CMK (cell line): ENCODE measurements around the gene TIMMDC1.
"Not testable (repeated sequence)": the region's sequence is repeated elsewhere in the genome, so short reads cannot be mapped to it uniquely, and the experiment has no call there.

ENCODE experiments used
- DNase-seq: peaks from one replicate; pipeline ENCODE4 v3.0.0-alpha.2; 2010; ENCODE audit warnings: low read depth

The TIMMDC1 gene

DNA sequence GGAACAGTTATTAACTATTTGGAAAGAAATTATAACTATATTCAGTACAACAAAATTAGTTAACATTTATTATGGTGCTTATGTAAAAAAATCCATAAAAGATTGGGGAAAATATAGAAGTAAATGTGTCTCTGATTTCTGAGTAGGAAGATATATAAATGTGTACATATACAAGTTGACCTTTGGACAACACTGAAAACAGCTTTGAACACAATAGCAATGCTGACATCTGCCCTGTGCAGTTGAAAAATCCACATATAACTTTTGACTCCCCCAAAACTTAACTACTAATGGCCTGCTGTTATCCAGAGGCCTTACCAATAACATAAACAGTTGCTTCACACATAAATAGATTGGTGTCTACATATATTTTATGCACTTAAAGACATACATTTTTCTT is 12.3 kb downstream of the TIMMDC1 start:
- no peak for DNase-seq

GRCh38 chr3:119514637-119515036 is 16.3 kb downstream of the TIMMDC1 start:
- DNase-seq = no peak

DNA sequence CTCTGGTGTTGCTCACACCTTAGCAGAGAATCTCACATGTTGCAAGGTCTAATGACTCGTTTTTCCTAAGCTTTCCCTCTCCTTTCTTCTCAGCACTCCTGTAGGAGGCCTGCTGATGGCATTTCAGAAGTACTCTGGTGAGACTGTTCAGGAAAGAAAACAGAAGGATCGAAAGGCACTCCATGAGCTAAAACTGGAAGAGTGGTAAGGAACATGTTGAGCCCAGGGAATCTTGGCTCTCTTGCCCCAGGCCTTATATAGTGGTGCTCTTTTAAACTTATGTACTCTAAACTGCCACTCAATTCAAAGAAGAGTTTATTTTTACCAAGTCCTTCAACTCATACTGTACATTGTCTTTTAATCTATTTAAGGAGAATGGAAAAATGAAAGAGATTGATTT is 18.8 kb downstream of the TIMMDC1 start:
- no peak for DNase-seq

DNA sequence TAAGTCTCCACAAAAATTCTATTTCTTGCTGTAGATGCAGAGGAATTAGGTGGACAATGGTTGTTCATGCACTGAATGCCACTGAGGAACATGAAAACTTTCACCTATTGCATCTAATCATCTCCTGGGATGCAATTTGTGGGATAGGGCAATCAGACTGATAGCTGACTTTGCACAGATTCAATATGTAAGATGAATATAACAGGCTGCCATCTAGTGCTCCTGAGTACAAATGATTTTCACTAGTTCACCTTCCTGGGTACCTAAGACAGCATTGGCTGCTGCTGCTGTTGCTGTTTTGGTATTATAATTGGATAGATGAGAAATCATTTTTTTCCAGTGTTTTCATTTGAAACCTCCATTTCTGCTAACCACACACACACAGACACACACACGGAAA is 19.7 kb downstream of the TIMMDC1 start:
- no peak for DNase-seq

DNA sequence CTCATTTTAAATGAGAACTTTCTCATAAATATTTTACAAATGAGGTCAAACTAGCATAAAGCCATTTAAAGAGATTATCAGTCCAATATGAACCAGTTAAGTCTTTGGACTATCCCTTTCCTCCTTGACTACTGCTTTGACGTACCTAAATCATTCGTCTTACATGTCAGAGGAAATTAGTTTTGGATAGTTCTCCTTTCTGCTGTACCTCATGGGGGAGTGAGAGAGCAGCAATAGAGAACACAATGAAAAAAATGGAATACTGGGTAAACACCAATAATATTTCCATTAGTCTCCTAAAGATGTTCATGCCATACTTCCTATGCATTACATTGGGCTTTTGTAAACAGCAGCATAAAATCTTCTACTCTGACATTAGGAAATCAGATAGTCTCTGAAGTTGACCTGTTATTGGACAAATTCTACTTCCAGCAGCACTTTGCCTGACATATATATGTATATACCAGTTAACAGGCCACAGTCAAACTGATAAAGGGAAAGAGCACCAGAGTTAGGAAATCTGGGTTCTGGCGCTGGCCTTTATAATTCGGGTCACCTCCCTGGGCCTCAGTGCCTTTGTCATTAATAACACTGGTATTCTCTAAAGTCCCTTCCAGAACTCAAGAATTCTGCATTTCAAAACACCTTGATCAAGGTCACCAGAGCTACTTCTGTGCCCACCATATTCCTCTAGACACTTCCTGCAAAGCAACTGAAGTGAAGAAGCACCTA is 26.8 kb downstream of the TIMMDC1 start:
- DNase-seq = no peak

DNA sequence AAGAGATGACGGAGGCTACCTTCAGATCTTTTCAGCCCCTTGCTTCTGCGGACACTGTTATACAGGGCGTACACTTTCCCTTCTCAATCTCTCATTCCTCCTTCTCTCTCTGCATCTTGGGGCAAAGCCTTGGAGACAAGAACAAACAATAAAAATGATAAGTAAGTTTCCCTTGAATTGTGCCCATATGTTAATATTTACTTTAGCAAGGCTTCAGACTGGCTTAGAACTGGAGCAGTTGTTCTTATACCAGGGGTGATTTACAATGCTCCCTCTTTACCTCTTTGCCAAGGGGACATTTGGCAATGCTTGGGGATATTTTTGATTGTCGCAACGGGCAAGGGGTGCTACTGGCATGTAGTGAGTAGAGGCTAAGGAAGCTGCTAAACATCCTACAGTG is 29.4 kb downstream of the TIMMDC1 start:
- DNase-seq = no peak

- DNase-seq = no peak
Observed at GRCh38 chr3:119529883-119530282, 31.5 kb downstream of the TIMMDC1 start.

GRCh38 chr3:119530456-119530855 is 32.1 kb downstream of the TIMMDC1 start:
- no peak for DNase-seq

GRCh38 chr3:119531151-119531550 is 32.8 kb downstream of the TIMMDC1 start:
- no peak for DNase-seq

GRCh38 chr3:119534296-119534695 is 35.9 kb downstream of the TIMMDC1 start:
- DNase-seq = no peak

DNA sequence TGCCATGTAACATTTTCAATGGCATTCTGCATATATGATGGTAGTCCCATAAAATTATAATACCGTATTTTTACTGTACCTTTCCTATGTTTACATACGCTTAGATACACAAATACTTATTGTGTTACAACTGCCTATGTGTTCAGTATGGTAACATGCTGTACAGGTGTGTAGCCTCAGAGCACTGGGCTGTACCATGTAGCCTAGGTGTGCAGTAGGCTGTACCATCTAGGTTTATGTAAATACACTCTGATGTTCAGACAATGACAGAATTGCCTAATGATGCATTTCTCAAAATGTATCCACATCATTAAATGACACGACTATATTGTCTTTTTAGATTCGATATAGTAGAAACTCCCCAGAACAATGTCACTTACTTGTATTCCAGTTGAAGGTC is 38.4 kb downstream of the TIMMDC1 start:
- no peak for DNase-seq

DNA sequence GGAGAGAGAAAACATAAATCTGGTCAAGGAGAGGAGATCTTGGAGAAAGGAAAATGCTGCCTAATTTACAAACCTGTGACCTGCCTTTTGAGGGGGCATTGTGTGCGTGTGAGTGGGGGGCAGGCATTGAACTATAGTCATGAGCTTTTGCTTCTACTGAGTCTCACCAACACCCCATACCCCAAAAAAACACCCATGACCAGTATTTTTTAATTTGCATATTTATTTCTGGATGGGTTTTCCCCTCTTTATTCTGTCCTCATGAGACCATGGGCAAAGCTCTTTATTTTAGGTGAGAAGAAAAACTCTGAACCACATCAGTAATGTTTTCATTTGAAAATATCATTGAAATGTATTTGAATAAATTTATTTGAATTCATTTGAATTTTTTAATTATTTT is 40.4 kb downstream of the TIMMDC1 start:
- no peak for DNase-seq

DNA sequence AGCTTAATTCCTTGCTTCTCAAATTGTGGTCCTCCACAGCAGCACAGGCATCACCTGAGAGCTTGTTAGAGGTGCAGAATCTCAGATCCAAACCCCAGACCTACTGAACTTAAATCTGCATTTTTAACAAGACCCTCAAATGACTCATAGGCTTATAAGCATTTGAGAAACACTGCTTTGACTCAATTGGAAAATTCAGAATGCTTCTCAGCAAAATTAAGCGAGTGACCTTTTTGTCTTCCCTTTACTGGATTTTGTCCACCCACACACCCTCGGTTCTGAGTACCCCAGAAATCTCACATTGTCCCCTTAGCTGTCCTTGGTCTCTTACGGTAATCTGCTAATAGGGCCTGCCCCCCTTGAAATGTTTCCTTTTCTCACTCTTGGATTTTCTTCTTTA is 43.2 kb downstream of the TIMMDC1 start:
- no peak for DNase-seq

DNA sequence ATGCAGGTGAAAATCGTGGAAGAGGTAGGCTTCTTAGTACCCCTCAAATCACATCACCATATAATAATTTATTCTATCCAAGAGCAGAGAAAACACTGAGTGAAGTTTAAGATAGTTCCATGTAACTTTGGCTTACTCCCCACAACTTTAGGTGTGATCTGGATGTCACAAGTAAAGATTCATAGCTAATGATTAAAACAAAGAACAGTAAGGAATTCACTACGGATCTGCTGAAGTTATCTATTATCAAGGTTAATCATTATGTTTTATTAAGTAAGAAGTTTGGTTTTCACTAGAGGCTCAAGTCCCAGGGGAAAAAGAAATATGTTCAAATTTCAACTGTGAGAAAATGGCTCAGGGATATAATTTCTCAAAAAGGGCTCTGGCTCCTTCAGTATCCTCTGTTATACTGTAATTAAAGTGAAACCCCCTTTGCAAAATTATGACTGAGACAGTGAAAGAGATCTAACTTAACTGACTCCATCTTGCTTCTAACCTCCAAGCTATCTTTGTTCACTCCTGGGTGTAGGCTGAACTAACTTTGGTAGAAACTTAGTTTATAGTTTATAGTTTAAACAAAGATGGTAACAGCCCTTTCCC is 43.9 kb downstream of the TIMMDC1 start:
- no peak for DNase-seq

- no peak for DNase-seq
Observed at GRCh38 chr3:119543147-119543546, 44.8 kb downstream of the TIMMDC1 start.

DNA sequence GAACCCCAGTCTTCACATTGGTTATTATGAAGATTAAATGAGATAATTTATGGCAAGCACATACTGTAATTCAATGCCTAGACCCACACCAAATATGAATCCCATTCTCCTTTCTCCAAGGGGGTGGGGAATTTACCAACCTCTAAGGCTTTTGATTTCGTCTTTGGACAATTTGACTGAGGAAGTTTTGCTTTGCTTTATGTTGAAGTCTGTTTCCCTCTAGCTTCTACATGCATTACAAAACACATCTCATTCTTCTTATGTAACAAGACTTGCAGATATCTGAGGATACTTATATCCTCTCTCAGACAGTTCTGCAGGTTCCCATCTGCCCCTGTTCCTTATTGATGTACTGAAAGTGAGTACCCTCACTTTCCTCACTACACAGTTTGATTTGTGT is 48.9 kb downstream of the TIMMDC1 start:
- DNase-seq = no peak

DNA sequence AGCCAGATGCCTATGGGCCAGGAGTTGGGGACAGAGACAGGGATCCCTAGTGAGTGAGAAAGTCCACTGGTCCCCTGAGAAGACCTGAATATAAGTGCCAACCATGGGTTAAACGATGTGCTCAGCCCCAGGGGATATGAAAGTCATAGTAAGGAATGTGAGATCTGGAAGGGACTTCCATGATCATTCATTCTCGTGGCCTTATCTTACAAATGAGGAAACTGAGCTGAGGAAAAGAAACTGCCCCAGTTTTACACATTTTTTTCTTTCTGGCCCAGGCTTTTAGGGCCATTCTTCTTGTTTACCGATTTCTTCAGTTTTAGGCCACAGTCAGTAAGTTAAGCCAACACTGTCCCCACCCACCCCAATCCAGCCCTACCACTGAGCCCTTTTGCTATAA is 50.0 kb downstream of the TIMMDC1 start:
- no peak for DNase-seq

DNA sequence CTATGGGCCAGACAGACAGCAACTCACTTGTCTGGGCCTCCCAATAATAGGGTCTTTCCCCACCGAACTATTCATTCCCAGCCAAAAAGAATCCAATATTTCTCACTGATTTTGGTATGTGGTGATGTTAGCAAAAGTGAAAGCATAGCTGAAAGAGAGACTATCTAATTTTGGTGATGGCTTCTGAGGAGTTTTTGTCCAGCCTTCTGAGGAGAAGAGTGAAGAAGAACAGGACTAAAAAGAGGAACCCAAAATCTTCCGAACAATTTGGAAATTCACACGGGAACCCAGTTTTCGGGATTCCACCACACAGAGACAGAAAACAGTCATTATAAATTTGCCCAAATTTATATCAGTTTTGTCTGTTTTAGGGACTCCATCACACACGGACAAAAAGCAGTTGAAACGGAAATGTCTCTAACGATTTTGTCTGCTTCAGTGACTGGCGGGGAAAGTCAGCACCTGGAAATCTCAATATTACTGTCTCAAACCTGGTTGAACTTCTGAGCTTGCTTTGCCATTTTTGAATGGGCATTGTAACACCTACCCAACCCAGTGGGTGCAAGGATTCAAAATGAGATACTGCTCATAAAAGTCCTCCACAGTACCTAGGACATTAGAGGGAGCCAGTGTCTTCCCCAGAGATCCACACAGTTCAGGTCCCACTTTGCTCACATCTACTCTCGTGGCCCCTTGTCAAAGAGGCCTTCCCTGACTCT is 52.0 kb downstream of the TIMMDC1 start:
- no peak for DNase-seq

DNA sequence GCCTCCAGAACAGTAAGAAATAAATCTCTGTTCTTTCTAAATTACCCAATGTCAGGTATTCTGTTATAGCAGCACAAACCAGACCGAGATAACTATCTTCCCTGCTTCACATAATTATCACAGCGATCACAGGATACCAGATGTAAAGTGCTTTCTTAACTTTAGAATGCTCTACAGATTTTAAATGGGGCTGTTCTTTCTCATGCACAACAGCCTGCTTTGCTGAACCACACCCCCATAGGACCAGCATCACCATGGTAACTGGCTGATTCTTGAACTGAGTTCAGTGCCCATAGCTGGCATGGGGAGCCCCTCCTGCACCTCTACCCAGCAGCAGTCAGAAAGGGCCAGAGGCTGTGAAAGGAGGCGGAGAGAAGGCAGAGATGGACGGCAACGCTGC is 53.3 kb downstream of the TIMMDC1 start:
- DNase-seq = no peak

GRCh38 chr3:119552928-119553327 is 54.6 kb downstream of the TIMMDC1 start:
- not testable (repeated sequence) for DNase-seq

- no peak for DNase-seq
Observed at GRCh38 chr3:119553823-119554415, 55.6 kb downstream of the TIMMDC1 start.

DNA sequence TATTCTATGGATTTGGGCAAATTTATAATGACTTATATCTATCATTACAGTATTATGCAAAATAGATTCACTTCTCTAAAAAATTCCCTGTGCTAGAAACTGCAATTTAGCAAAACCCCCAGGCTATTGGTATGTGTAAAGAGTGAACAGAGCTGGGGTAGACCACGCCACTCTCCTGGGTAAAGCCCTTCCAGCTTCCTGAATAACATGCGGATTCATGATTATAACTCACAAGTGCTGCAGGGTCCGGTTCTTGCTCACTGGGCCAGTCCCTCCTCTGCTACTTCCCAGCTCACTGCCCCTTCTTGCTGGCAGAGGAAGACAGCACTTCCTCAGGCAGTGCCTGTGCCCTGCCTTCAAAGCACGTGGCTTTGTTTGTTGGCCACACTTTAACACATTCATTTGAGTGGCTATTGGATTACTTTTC is 57.0 kb downstream of the TIMMDC1 start:
- no peak for DNase-seq

- no peak for DNase-seq
Observed at GRCh38 chr3:119555929-119556328, 57.6 kb downstream of the TIMMDC1 start.
